ENCODE measurements around the gene C10orf95.

C10orf95 gene

DNA sequence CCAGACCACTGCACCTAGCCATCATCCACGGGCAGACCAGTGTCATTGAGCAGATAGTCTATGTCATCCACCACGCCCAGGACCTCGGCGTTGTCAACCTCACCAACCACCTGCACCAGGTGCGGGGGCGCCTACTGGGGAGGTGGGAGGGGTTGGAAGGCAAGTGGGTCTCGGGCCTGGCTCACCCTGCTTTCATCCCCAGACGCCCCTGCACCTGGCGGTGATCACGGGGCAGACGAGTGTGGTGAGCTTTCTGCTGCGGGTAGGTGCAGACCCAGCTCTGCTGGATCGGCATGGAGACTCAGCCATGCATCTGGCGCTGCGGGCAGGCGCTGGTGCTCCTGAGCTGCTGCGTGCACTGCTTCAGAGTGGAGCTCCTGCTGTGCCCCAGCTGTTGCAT is 51.3 kb downstream of the C10orf95 start:
- peak; percentile 12 for DNase-seq

Measured in NCI-H2171 (cell line).